ENCODE measurements around the gene PSMG4. TPM values are rescaled to one million over a fixed set of nuclear protein-coding genes. Genes with fewer than 3 reads are reported as not detected.
A peak's percentile ranks its signal among the peaks of the same experiment; 100 is the strongest.

PSMG4 gene
- total and polyA plus RNA-seq, 2 of the 8 experiments (the other 6 are each of a cell fraction or from before 2014, with no cell fraction given) = 40.6 to 113 TPM

DNA sequence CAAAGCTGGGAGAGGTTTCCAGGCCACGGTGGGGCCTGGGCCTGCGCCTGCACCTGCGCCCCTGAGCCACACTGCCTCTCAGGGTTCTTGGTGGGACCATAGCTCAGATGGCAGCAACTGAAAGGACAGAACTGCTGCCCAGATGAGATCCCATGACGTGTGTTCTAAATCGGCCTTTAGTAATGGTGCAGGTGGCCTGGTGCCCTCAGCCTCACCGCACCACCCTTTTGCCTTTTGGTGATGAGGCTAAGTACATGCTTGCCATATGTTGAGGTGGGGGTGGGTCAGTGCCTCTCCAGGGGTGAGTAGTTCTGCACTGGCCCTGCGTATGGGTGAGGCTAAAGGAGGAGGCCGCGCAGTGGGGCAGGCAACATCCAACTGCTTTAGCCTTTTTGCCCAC is 7.4 kb downstream of the PSMG4 start:
- Histone ChIP-seq H3K27ac (ENCODE audit: low read depth, low read length) (no peak overlapping the region), H3K4me1 (replicated peaks in 1 of 4; ENCODE audit: control insufficient read depth in 3 of 4, insufficient read depth in 4 of 4, low read length in 3 of 4) (peaks cover 0 to 5% (median 0%) of the 10 kb centered on the region in 4 experiments; a peak in 1 of 7 replicates), H2BK12ac (ENCODE audit: low read depth, low read length) (no peak overlapping the region), H3K9ac (replicated peaks in 1 of 4; ENCODE audit: extremely low read depth in 1 of 4, low read depth in 3 of 4, low read length in 3 of 4) (0 out of 7 replicates have a peak overlapping the region, but pooled peaks of 1 of the 4 experiments have one; percentile 25), H2BK5ac (ENCODE audit: low read depth, low read length) (no peak overlapping the region), H3K9me3 (ENCODE audit: insufficient read depth in 2 of 2, low read depth in 1 of 2, low read length in 1 of 2) (no peaks in the 10 kb centered on the region), H4K5ac (ENCODE audit: insufficient read length, low read depth, low read length) (no peak overlapping the region), H3K79me2 (ENCODE audit: control insufficient read depth in 1 of 2, insufficient read depth in 2 of 2, low read length in 2 of 2) (peaks cover 0 to 57% of the 10 kb centered on the region in 2 experiments; a peak in 3 of 4 replicates), H3K36me3 (ENCODE audit: control insufficient read depth in 2 of 4, insufficient read depth in 4 of 4, low read length in 3 of 4) (peaks cover 6 to 54% (median 20%) of the 10 kb centered on the region in 4 experiments; a peak in 7 of 8 replicates), H4K20me1 (replicated peaks in 1 of 2; ENCODE audit: control insufficient read depth in 1 of 2, insufficient read depth in 2 of 2, low read length in 2 of 2) (peaks cover 16 to 42% of the 10 kb centered on the region in 2 experiments), H2BK120ac (replicated peaks; ENCODE audit: low read depth, low read length) (no peak overlapping the region), H2AK5ac (ENCODE audit: low read depth, low read length) (no peak overlapping the region), H3K56ac (replicated peaks; ENCODE audit: insufficient read length, low read depth, low read length) (no peak overlapping the region), H3K23me2 (ENCODE audit: low read depth, low read length) (no peaks in the 10 kb centered on the region), H2BK20ac (ENCODE audit: low read length) (no peak overlapping the region), H3K4ac (replicated peaks; ENCODE audit: insufficient read length, low read depth, low read length) (no peak overlapping the region), H2AFZ (ENCODE audit: low read length) (no peak overlapping the region), H3K79me1 (ENCODE audit: low read depth, low read length) (peaks cover 18% of the 10 kb centered on the region), H4K8ac (ENCODE audit: extremely low read depth, insufficient read depth, low read length) (no peak overlapping the region), H3K4me3 (ENCODE audit: extremely low read depth in 1 of 4, insufficient read depth in 2 of 4, low read depth in 3 of 4, low read length in 4 of 4) (no peak overlapping the region), H3K4me2 (ENCODE audit: insufficient read depth in 1 of 2, low read depth in 2 of 2, low read length in 2 of 2) (no peak overlapping the region), H3K18ac (ENCODE audit: extremely low read depth, low read length) (no peak overlapping the region), H4K91ac (replicated peaks; ENCODE audit: insufficient read length, low read length) (no peak overlapping the region), H3K27me3 (replicated peaks in 1 of 4; ENCODE audit: control insufficient read depth in 3 of 4, extremely low read depth in 1 of 4, insufficient read depth in 3 of 4, low read length in 3 of 4) (no peaks in the 10 kb centered on the region), H2BK15ac (ENCODE audit: low read length) (no peak overlapping the region), H3K23ac (ENCODE audit: insufficient read length) (no peak overlapping the region), H3K14ac (ENCODE audit: insufficient read length) (no peak overlapping the region)
- DNase-seq (ENCODE audit: low read depth in 1 of 2, low spot score in 2 of 2) (no peak), FAIRE-seq (no peak)
- TF ChIP-seq TEAD4 (IDR thresholded peaks at IDR 0.05; ENCODE audit: low read depth, low read length) (no peak), SUZ12 (IDR thresholded peaks at IDR 0.05; ENCODE audit: low read length) (no peak), KDM1A (IDR thresholded peaks at IDR 0.05; ENCODE audit: borderline replicate concordance, low read length) (no peak), PHF8 (conservative IDR thresholded peaks at IDR 0.05; ENCODE audit: low read depth, low read length) (no peak), TBP (IDR thresholded peaks at IDR 0.05; ENCODE audit: low read depth, low read length) (no peak)
- POLR2A ChIA-PET (ENCODE audit: partially characterized antibody) = interaction anchor here (1.7 kb wide), 1 partner anchor 14 kb away, joined by 4 read pairs; no protein-coding TSS in a partner anchor
- CTCF ChIA-PET (ENCODE audit: partially characterized antibody) = interaction anchor here (0.7 to 1.5 kb wide), 5 partner anchors 13 to 712 kb away, joined by 3 to 6 read pairs (median 3); no protein-coding TSS in a partner anchor
- WGBS, 2 experiments (ENCODE audit: extremely low coverage in 1 of 2, insufficient coverage in 1 of 2, insufficient read length in 1 of 2, insufficient replicate concordance in 2 of 2, low coverage in 1 of 2, low lambda C conversion rate in 2 of 2, missing lambda C conversion rate in 1 of 2) = 54% methylated on average over 9 of the region's 9 CpGs; no CpG with 5 or more reads in 1 of the 2 experiments

Data from H1 (cell line).